Neural progenitor cell (in vitro differentiated cells): ENCODE data around the gene TCP11. TPM values are rescaled to one million over a fixed set of nuclear protein-coding genes. Genes with fewer than 3 reads are reported as not detected.

ENCODE experiments used
- DNase-seq: peaks from one replicate; pipeline ENCODE4 v3.0.0-alpha.2; 2016; ENCODE audit warnings: low spot score
- H2AFZ ChIP-seq: fragments of 200-600 bp; sonication (generic); replicated peaks from 2 replicates; pipeline ENCODE4 v1.6.1; 2016; ENCODE audit warnings: antibody characterized with exemption
- H3F3A ChIP-seq: fragments of 200-600 bp; sonication (generic); 2 replicates; pipeline ENCODE4 v1.6.1; 2016; ENCODE audit warnings: antibody characterized with exemption, low read depth
- H3K27ac ChIP-seq: fragments of 200-600 bp; sonication (generic); 2 replicates; pipeline ENCODE4 v1.5.1; 2016; ENCODE audit warnings: mild to moderate bottlenecking
- H3K27me3 ChIP-seq: fragments of 200-600 bp; sonication (generic); 2 replicates; pipeline ENCODE4 v1.6.1; 2016; ENCODE audit warnings: mild to moderate bottlenecking, moderate library complexity
- H3K36me3 ChIP-seq: fragments of 200-600 bp; sonication (generic); 2 replicates; pipeline ENCODE4 v1.5.1; 2016
- H3K4me1 ChIP-seq: fragments of 200-600 bp; sonication (generic); 2 replicates; pipeline ENCODE4 v1.6.1; 2016; ENCODE audit warnings: mixed run types
- H3K4me2 ChIP-seq: fragments of 200-600 bp; sonication (generic); 2 replicates; pipeline ENCODE4 v1.6.1; 2016
- H3K4me3 ChIP-seq: fragments of 200-600 bp; sonication (generic); 2 replicates; pipeline ENCODE4 v1.5.1; 2016
- H3K79me2 ChIP-seq: fragments of 200-600 bp; sonication (generic); 2 replicates; pipeline ENCODE4 v1.6.1; 2016; ENCODE audit warnings: low read depth
- H3K9ac ChIP-seq: fragments of 200-600 bp; sonication (generic); 2 replicates; pipeline ENCODE4 v1.6.1; 2016
- H3K9me3 ChIP-seq: fragments of 200-600 bp; sonication (generic); 2 replicates; pipeline ENCODE4 v1.5.1; 2016; ENCODE audit warnings: low read depth
- H4K20me1 ChIP-seq: fragments of 200-600 bp; sonication (generic); 2 replicates; pipeline ENCODE4 v1.6.1; 2016; ENCODE audit warnings: low read depth
- H3K27ac Mint-ChIP-seq: 3 replicates; pipeline ENCODE4 v1.8.0; 2021; ENCODE audit warnings: mixed read lengths
- H3K27me3 Mint-ChIP-seq: 2 replicates; pipeline ENCODE4 v1.8.0; 2022; ENCODE audit warnings: low read depth, mild to moderate bottlenecking, inconsistent platforms, moderate library complexity, mixed read lengths; ENCODE audit not compliant: insufficient read depth
- H3K36me3 Mint-ChIP-seq: 3 replicates; pipeline ENCODE4 v1.8.0; 2021; ENCODE audit warnings: mixed read lengths
- H3K4me1 Mint-ChIP-seq: 3 replicates; pipeline ENCODE4 v1.8.0; 2021; ENCODE audit warnings: mixed read lengths
- H3K4me3 Mint-ChIP-seq: 3 replicates; pipeline ENCODE4 v1.8.0; 2021; ENCODE audit warnings: mild to moderate bottlenecking, moderate library complexity, mixed read lengths
- H3K9me3 Mint-ChIP-seq: 3 replicates; pipeline ENCODE4 v1.8.0; 2020; ENCODE audit warnings: mixed read lengths
- CTCF ChIP-seq: fragments of 200-600 bp; sonication (generic); IDR thresholded peaks from 2 replicates; pipeline ENCODE4 v1.5.1; 2017; ENCODE audit warnings: antibody characterized with exemption, mild to moderate bottlenecking
- EZH2 ChIP-seq: fragments of 200-600 bp; sonication (generic); IDR thresholded peaks from 2 replicates; pipeline ENCODE4 v1.6.1; 2017; ENCODE audit warnings: antibody characterized with exemption, mild to moderate bottlenecking, moderate library complexity
- EZH2phosphoT487 ChIP-seq: fragments of 200-600 bp; sonication (generic); IDR thresholded peaks from 2 replicates; pipeline ENCODE4 v1.6.1; 2017; ENCODE audit warnings: antibody characterized with exemption
- total RNA-seq: library from RNA; depleted of rRNA; stranded (reverse); fragments of >200 nt; gene quantifications from 2 replicates; pipeline ENCODE4 v1.2.3, GENCODE V29; 2015; ENCODE audit warnings: low replicate concordance

The TCP11 gene
- total RNA-seq, 1 donor from 2014 or later: not detected

DNA sequence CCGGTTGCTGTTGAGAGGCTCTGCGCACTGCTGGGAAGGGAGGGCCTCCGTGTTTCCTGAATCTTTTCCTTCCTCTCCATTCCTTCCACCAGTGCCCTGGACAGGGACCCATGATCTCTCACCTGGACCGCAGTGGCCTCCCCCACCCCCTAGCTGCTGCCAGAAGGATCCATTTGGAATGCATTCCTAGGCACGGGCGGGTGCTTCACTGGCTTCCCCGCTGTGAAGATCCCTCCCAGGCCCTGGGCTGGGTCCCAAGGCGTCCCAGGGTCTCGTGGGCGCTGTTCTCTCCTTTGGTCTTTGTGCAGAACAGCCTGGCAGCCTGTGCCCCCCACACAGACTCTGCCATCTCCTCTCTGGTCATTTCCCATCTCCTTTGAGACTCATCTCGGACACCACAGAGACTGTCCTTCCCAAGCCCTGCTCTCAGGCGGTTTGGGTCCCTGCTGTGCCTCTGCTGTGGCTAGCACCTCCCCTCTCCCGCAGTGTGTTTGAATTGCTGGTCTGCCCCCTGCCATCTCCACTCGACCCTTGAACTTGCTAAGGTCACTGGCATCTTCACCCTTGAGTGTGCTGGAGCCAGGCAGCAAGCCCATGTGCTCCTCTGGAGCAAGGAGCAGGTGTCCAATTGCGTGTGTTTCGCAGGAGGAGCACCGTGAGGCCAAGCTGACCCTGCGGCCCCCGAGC lies 59.0 kb downstream of the TCP11 start:
- no peak overlapping the region for H3K4me3 Mint-ChIP-seq
- no peak for TF ChIP-seq EZH2
- TF ChIP-seq CTCF: no peak
- TF ChIP-seq EZH2phosphoT487: no peak
- no peaks in the 10 kb centered on the region for H3K36me3 ChIP-seq
- DNase-seq: no peak
- H3K27ac Mint-ChIP-seq: peak overlapping the region; percentile 87
- no peaks in the 10 kb centered on the region for H3K27me3 ChIP-seq
- no peaks in the 10 kb centered on the region for H3K27me3 Mint-ChIP-seq
- no peaks in the 10 kb centered on the region for H3K79me2 ChIP-seq
- peaks cover 9% of the 10 kb centered on the region for H3K36me3 Mint-ChIP-seq
- no peak overlapping the region for H3K4me3 ChIP-seq
- no peak overlapping the region for H3K4me2 ChIP-seq
- no peaks in the 10 kb centered on the region for H4K20me1 ChIP-seq
- no peak overlapping the region for H2AFZ ChIP-seq
- H3K4me1 ChIP-seq: no peaks in the 10 kb centered on the region
- no peak overlapping the region for H3K27ac ChIP-seq
- H3F3A ChIP-seq: no peaks in the 10 kb centered on the region
- H3K9me3 ChIP-seq: no peaks in the 10 kb centered on the region
- H3K9me3 Mint-ChIP-seq: no peaks in the 10 kb centered on the region
- no peak overlapping the region for H3K9ac ChIP-seq
- H3K4me1 Mint-ChIP-seq: peaks cover 17% of the 10 kb centered on the region

- H3K27me3 ChIP-seq: no peaks in the 10 kb centered on the region
- no peak overlapping the region for H2AFZ ChIP-seq
- Mint-ChIP-seq H3K9me3 (no peaks in the 10 kb centered on the region), H3K4me3 (peak overlapping the region; percentile 48), H3K4me1 (peaks cover 23% of the 10 kb centered on the region), H3K36me3 (peaks cover 13% of the 10 kb centered on the region), H3K27ac (peak overlapping the region; percentile 87), H3K27me3 (no peaks in the 10 kb centered on the region)
- no peak overlapping the region for H3K9ac ChIP-seq
- H3K79me2 ChIP-seq: no peaks in the 10 kb centered on the region
- H3K36me3 ChIP-seq: no peaks in the 10 kb centered on the region
- no peak for DNase-seq
- no peak overlapping the region for H3K4me2 ChIP-seq
- no peaks in the 10 kb centered on the region for H4K20me1 ChIP-seq
- no peak overlapping the region for H3K4me3 ChIP-seq
- TF ChIP-seq CTCF (no peak), EZH2phosphoT487 (no peak), EZH2 (no peak)
- H3K27ac ChIP-seq: no peak overlapping the region
- no peaks in the 10 kb centered on the region for H3F3A ChIP-seq
- H3K9me3 ChIP-seq: no peaks in the 10 kb centered on the region
- no peaks in the 10 kb centered on the region for H3K4me1 ChIP-seq
Observed at GRCh38 chr6:35081426-35081851, 59.7 kb downstream of the TCP11 start.

- H3K9me3 Mint-ChIP-seq: no peaks in the 10 kb centered on the region
- H3K79me2 ChIP-seq: no peaks in the 10 kb centered on the region
- H3K4me3 ChIP-seq: no peak overlapping the region
- no peak for DNase-seq
- H3K36me3 Mint-ChIP-seq: peaks cover 13% of the 10 kb centered on the region
- peaks cover 23% of the 10 kb centered on the region for H3K4me1 Mint-ChIP-seq
- H3K4me2 ChIP-seq: no peak overlapping the region
- no peak overlapping the region for H3K9ac ChIP-seq
- H3K36me3 ChIP-seq: no peaks in the 10 kb centered on the region
- no peaks in the 10 kb centered on the region for H3K27me3 Mint-ChIP-seq
- no peaks in the 10 kb centered on the region for H3K4me1 ChIP-seq
- H3K9me3 ChIP-seq: no peaks in the 10 kb centered on the region
- H3F3A ChIP-seq: no peaks in the 10 kb centered on the region
- peak overlapping the region; percentile 87 for H3K27ac Mint-ChIP-seq
- H3K27ac ChIP-seq: no peak overlapping the region
- no peaks in the 10 kb centered on the region for H4K20me1 ChIP-seq
- H3K27me3 ChIP-seq: no peaks in the 10 kb centered on the region
- TF ChIP-seq EZH2 (no peak), EZH2phosphoT487 (no peak), CTCF (no peak)
- peak overlapping the region; percentile 15 for H3K4me3 Mint-ChIP-seq
- no peak overlapping the region for H2AFZ ChIP-seq
Observed at GRCh38 chr6:35080821-35081425, 60.2 kb downstream of the TCP11 start.
